SK-N-MC (cell line): ENCODE results near the gene TMEFF2.

ENCODE experiments used
- EZH2 ChIP-seq: fragments of 200-600 bp; sonication (generic); IDR thresholded peaks from one replicate; pipeline ENCODE4 v1.6.1; 2017; ENCODE audit warnings: antibody characterized with exemption
- POLR2AphosphoS5 ChIP-seq: IDR thresholded peaks from 2 replicates; pipeline ENCODE4 v1.6.1; 2012; ENCODE audit warnings: mild to moderate bottlenecking, low read depth, low read length, borderline replicate concordance

DNA sequence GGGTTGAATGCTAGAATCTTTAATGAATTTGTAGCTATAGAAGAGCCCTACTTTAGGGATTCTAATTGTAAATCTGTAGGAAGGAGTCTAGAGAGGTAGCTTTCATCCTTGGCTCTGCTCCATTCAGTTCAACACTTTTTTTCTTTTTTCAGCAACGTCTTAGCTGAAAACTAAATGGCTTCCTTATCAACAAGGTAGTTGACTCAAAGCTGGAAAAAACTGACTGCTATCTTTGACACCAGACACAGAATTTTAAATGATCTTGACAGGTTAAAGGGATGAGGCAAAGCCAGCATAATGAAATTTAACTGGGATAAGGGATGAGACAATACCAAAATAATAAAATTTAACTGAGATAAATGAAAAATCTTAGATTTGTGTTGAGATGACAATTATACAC lies 54.9 kb downstream of the TMEFF2 start:
- TF ChIP-seq POLR2AphosphoS5 (no peak), EZH2 (no peak)
